Type B pancreatic cell (in vitro differentiated cells): ENCODE measurements around the gene AGBL5. TPM values are rescaled to one million over a fixed set of nuclear protein-coding genes. Genes with fewer than 3 reads are reported as not detected.
A peak's percentile ranks its signal among the peaks of the same experiment; 100 is the strongest.

ENCODE experiments used
- DNase-seq: peaks from one replicate; pipeline ENCODE4 v3.0.0; 2021; ENCODE audit warnings: mixed read lengths; ENCODE audit not compliant: unreplicated experiment; ENCODE audit errors: extremely low spot score
- H3K27ac Mint-ChIP-seq: 2 replicates; pipeline ENCODE4 v1.8.0; 2021; ENCODE audit warnings: mild to moderate bottlenecking, mixed read lengths
- H3K27me3 Mint-ChIP-seq: 2 replicates; pipeline ENCODE4 v1.8.0; 2021; ENCODE audit warnings: mixed read lengths
- H3K36me3 Mint-ChIP-seq: 2 replicates; pipeline ENCODE4 v1.8.0; 2021; ENCODE audit warnings: mixed read lengths
- H3K4me1 Mint-ChIP-seq: one replicate; pipeline ENCODE4 v1.8.0; 2021; ENCODE audit warnings: mixed read lengths; ENCODE audit not compliant: unreplicated experiment
- H3K4me3 Mint-ChIP-seq: 2 replicates; pipeline ENCODE4 v1.8.0; 2021; ENCODE audit warnings: mild to moderate bottlenecking, mixed read lengths
- H3K9me3 Mint-ChIP-seq: 2 replicates; pipeline ENCODE4 v1.8.0; 2021; ENCODE audit warnings: mixed read lengths
- CTCF ChIP-seq: fragments of 200-600 bp; sonication (generic); conservative IDR thresholded peaks from 2 replicates; pipeline ENCODE4 v1.5.0; 2021; ENCODE audit warnings: antibody characterized with exemption, mild to moderate bottlenecking
- total RNA-seq: library from RNA; stranded (reverse); gene quantifications from 2 replicates; pipeline ENCODE4 v1.2.1, GENCODE V29; 2021; ENCODE audit warnings: low replicate concordance

AGBL5 gene
- total RNA-seq, 1 donor from 2014 or later = 57.3 TPM

- no peak overlapping the region for H3K4me3 Mint-ChIP-seq
- DNase-seq = no peak
- H3K27me3 Mint-ChIP-seq = no peaks in the 10 kb centered on the region
- H3K9me3 Mint-ChIP-seq = no peaks in the 10 kb centered on the region
- H3K4me1 Mint-ChIP-seq = peaks cover 19% of the 10 kb centered on the region
- peak; percentile 19 for TF ChIP-seq CTCF
- peaks cover 7% of the 10 kb centered on the region for H3K36me3 Mint-ChIP-seq
- H3K27ac Mint-ChIP-seq = no peak overlapping the region
Measured at GRCh38 chr2:27024812-27025211, 26.7 kb upstream of the AGBL5 start.

GRCh38 chr2:27025281-27025800 is 26.1 kb upstream of the AGBL5 start:
- peaks cover 17% of the 10 kb centered on the region for H3K4me1 Mint-ChIP-seq
- no peaks in the 10 kb centered on the region for H3K9me3 Mint-ChIP-seq
- DNase-seq = no peak
- TF ChIP-seq CTCF = no peak
- peaks cover 7% of the 10 kb centered on the region for H3K36me3 Mint-ChIP-seq
- no peak overlapping the region for H3K4me3 Mint-ChIP-seq
- H3K27me3 Mint-ChIP-seq = no peaks in the 10 kb centered on the region
- H3K27ac Mint-ChIP-seq = no peak overlapping the region

- Mint-ChIP-seq H3K27ac (no peak overlapping the region), H3K36me3 (peaks cover 7% of the 10 kb centered on the region), H3K4me3 (no peak overlapping the region), H3K9me3 (no peaks in the 10 kb centered on the region), H3K4me1 (peaks cover 12% of the 10 kb centered on the region), H3K27me3 (no peaks in the 10 kb centered on the region)
- TF ChIP-seq CTCF = no peak
- DNase-seq = no peak
Measured at GRCh38 chr2:27025861-27026851, 25.3 kb upstream of the AGBL5 start.

- no peak for DNase-seq
- TF ChIP-seq CTCF = no peak
- Mint-ChIP-seq H3K27ac (no peak overlapping the region), H3K36me3 (peaks cover 11% of the 10 kb centered on the region), H3K4me1 (peaks cover 9% of the 10 kb centered on the region), H3K4me3 (no peak overlapping the region), H3K27me3 (no peaks in the 10 kb centered on the region), H3K9me3 (no peaks in the 10 kb centered on the region)
Measured at GRCh38 chr2:27027211-27027651, 24.2 kb upstream of the AGBL5 start.

GRCh38 chr2:27029051-27029450 is 22.4 kb upstream of the AGBL5 start:
- no peak for TF ChIP-seq CTCF
- peaks cover 11% of the 10 kb centered on the region for H3K36me3 Mint-ChIP-seq
- no peak overlapping the region for H3K27ac Mint-ChIP-seq
- H3K27me3 Mint-ChIP-seq = no peaks in the 10 kb centered on the region
- no peaks in the 10 kb centered on the region for H3K9me3 Mint-ChIP-seq
- no peak overlapping the region for H3K4me3 Mint-ChIP-seq
- DNase-seq = no peak
- H3K4me1 Mint-ChIP-seq = peaks cover 18% of the 10 kb centered on the region
